NCI-H524 (cell line): ENCODE data around the gene MYLK2.
"Not testable (repeated sequence)": the region's sequence is repeated elsewhere in the genome, so short reads cannot be mapped to it uniquely, and the experiment has no call there.

ENCODE experiments used
- DNase-seq, 2 experiments: peaks; one replicate each; lab custom pipeline; 2025; lab: John Stamatoyannopoulos, UW

Gene MYLK2

GRCh38 chr20:31819083-31819784 is at the start of gene MYLK2:
Gene MYLK2, plus strand, starts transcription at chr20:31819356. Its CDS starts 225 bp downstream, at chr20:31819581.
- peak; percentile 78 to 84 for DNase-seq

- no peak for DNase-seq
These were observed 49.5 kb upstream of the MYLK2 start for GRCh38 chr20:31769681-31770080.

GRCh38 chr20:31770243-31770642 is 48.9 kb upstream of the MYLK2 start:
- DNase-seq = no peak

GRCh38 chr20:31774408-31774807 is 44.7 kb upstream of the MYLK2 start:
- DNase-seq = no peak

GRCh38 chr20:31780839-31781238 is 38.3 kb upstream of the MYLK2 start:
- DNase-seq = no peak

- no peak for DNase-seq
These were observed 37.2 kb upstream of the MYLK2 start for GRCh38 chr20:31781945-31782344.

GRCh38 chr20:31784354-31785044 is 34.7 kb upstream of the MYLK2 start:
- DNase-seq = no peak

GRCh38 chr20:31785089-31785488 is 34.1 kb upstream of the MYLK2 start:
- DNase-seq = no peak

GRCh38 chr20:31788578-31788977 is 30.6 kb upstream of the MYLK2 start:
- no peak for DNase-seq

- DNase-seq = no peak
These were observed 28.8 kb upstream of the MYLK2 start for GRCh38 chr20:31790401-31790800.

- no peak for DNase-seq
These were observed 21.8 kb upstream of the MYLK2 start for GRCh38 chr20:31797364-31797763.

- DNase-seq = no peak
These were observed 17.6 kb upstream of the MYLK2 start for GRCh38 chr20:31801508-31801907.

- DNase-seq = no peak
These were observed 15.4 kb upstream of the MYLK2 start for GRCh38 chr20:31803552-31804291.

GRCh38 chr20:31806564-31807355 is 12.4 kb upstream of the MYLK2 start:
- DNase-seq = no peak

GRCh38 chr20:31808481-31808880 is 10.7 kb upstream of the MYLK2 start:
- no peak for DNase-seq

- DNase-seq = no peak
These were observed 9.5 kb upstream of the MYLK2 start for GRCh38 chr20:31809661-31810060.

GRCh38 chr20:31811198-31811597 is 8.0 kb upstream of the MYLK2 start:
- no peak for DNase-seq

GRCh38 chr20:31811796-31812728 is 7.1 kb upstream of the MYLK2 start:
- DNase-seq = no peak

- no peak for DNase-seq
These were observed 5.5 kb upstream of the MYLK2 start for GRCh38 chr20:31813611-31814010.

- not testable (repeated sequence) for DNase-seq
These were observed 5.0 kb upstream of the MYLK2 start for GRCh38 chr20:31814142-31814541.
